ENCODE data around the gene SLC10A3. TPM values are rescaled to one million over a fixed set of nuclear protein-coding genes. Genes with fewer than 3 reads are reported as not detected.

Gene SLC10A3
- total and polyA plus RNA-seq, 2 of the 13 experiments (the other 11 are each of a cell fraction or from before 2014, with no cell fraction given), result 10.1 to 11.5 TPM

- TF ChIP-seq TFE3 (CRISPR knock-in tag; IDR thresholded peaks at IDR 0.05) (no peak), ZNF678 (CRISPR knock-in tag; IDR thresholded peaks at IDR 0.05) (peak; percentile 35; the same call in 1 of the 2 replicates), HNRNPLL (IDR thresholded peaks at IDR 0.05; ENCODE audit: low read depth, low read length, poor library complexity, severe bottlenecking) (peak; percentile 48), NCOA5 (CRISPR knock-in tag; IDR thresholded peaks at IDR 0.05) (no peak), ISL2 (CRISPR knock-in tag; IDR thresholded peaks at IDR 0.05) (no peak), ZSCAN20 (CRISPR knock-in tag; IDR thresholded peaks at IDR 0.05; ENCODE audit: borderline replicate concordance) (no peak), KDM4B (CRISPR knock-in tag; IDR thresholded peaks at IDR 0.05) (no peak), ARNT (IDR thresholded peaks at IDR 0.05) (no peak), REXO4 (CRISPR knock-in tag; IDR thresholded peaks at IDR 0.05; ENCODE audit: borderline replicate concordance) (no peak), ZFX (CRISPR knock-in tag; IDR thresholded peaks at IDR 0.05; ENCODE audit: low read depth) (0 out of 2 replicates have a peak, but pooled peaks have one; percentile 32), ZNF484 (CRISPR knock-in tag; IDR thresholded peaks at IDR 0.05; ENCODE audit: borderline replicate concordance, low read depth) (no peak), HNF4G (IDR thresholded peaks at IDR 0.05; ENCODE audit: borderline replicate concordance, low read depth, low read length) (no peak), HNF4G (CRISPR knock-in tag; IDR thresholded peaks at IDR 0.05; ENCODE audit: borderline replicate concordance, low read depth) (no peak), KDM5B (CRISPR knock-in tag; IDR thresholded peaks at IDR 0.05; ENCODE audit: borderline replicate concordance) (peak; percentile 20; the same call in 1 of the 2 replicates), MED13 (CRISPR knock-in tag; IDR thresholded peaks at IDR 0.05) (no peak), RORA (CRISPR knock-in tag; IDR thresholded peaks at IDR 0.05) (no peak), KLF13 (CRISPR knock-in tag; IDR thresholded peaks at IDR 0.05) (no peak)
- TF ChIP-seq, protein P1, sequence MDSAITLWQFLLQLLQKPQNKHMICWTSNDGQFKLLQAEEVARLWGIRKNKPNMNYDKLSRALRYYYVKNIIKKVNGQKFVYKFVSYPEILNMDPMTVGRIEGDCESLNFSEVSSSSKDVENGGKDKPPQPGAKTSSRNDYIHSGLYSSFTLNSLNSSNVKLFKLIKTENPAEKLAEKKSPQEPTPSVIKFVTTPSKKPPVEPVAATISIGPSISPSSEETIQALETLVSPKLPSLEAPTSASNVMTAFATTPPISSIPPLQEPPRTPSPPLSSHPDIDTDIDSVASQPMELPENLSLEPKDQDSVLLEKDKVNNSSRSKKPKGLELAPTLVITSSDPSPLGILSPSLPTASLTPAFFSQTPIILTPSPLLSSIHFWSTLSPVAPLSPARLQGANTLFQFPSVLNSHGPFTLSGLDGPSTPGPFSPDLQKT (CRISPR knock-in tag; IDR thresholded peaks at IDR 0.05; ENCODE audit: borderline replicate concordance), result no peak
- TF ChIP-seq, protein P2, sequence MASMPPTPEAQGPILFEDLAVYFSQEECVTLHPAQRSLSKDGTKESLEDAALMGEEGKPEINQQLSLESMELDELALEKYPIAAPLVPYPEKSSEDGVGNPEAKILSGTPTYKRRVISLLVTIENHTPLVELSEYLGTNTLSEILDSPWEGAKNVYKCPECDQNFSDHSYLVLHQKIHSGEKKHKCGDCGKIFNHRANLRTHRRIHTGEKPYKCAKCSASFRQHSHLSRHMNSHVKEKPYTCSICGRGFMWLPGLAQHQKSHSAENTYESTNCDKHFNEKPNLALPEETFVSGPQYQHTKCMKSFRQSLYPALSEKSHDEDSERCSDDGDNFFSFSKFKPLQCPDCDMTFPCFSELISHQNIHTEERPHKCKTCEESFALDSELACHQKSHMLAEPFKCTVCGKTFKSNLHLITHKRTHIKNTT (CRISPR knock-in tag; IDR thresholded peaks at IDR 0.05), result no peak
- TF ChIP-seq, protein P3, sequence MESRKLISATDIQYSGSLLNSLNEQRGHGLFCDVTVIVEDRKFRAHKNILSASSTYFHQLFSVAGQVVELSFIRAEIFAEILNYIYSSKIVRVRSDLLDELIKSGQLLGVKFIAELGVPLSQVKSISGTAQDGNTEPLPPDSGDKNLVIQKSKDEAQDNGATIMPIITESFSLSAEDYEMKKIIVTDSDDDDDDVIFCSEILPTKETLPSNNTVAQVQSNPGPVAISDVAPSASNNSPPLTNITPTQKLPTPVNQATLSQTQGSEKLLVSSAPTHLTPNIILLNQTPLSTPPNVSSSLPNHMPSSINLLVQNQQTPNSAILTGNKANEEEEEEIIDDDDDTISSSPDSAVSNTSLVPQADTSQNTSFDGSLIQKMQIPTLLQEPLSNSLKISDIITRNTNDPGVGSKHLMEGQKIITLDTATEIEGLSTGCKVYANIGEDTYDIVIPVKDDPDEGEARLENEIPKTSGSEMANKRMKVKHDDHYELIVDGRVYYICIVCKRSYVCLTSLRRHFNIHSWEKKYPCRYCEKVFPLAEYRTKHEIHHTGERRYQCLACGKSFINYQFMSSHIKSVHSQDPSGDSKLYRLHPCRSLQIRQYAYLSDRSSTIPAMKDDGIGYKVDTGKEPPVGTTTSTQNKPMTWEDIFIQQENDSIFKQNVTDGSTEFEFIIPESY (CRISPR knock-in tag; IDR thresholded peaks at IDR 0.05), result no peak
- TF ChIP-seq, protein P4, sequence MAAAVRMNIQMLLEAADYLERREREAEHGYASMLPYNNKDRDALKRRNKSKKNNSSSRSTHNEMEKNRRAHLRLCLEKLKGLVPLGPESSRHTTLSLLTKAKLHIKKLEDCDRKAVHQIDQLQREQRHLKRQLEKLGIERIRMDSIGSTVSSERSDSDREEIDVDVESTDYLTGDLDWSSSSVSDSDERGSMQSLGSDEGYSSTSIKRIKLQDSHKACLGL (CRISPR knock-in tag; IDR thresholded peaks at IDR 0.05), result peak; percentile 36; the same call in 1 of the 2 replicates
- TF ChIP-seq, protein P5, sequence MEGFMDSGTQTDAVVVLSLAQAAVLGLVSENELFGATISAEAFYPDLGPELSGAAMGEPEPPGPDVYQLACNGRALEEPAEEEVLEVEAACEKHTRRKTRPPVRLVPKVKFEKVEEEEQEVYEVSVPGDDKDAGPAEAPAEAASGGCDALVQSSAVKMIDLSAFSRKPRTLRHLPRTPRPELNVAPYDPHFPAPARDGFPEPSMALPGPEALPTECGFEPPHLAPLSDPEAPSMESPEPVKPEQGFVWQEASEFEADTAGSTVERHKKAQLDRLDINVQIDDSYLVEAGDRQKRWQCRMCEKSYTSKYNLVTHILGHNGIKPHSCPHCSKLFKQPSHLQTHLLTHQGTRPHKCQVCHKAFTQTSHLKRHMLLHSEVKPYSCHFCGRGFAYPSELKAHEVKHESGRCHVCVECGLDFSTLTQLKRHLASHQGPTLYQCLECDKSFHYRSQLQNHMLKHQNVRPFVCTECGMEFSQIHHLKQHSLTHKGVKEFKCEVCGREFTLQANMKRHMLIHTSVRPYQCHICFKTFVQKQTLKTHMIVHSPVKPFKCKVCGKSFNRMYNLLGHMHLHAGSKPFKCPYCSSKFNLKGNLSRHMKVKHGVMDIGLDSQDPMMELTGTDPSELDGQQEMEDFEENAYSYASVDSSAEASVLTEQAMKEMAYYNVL (CRISPR knock-in tag; IDR thresholded peaks at IDR 0.05; ENCODE audit: borderline replicate concordance), result no peak
These were observed 4.4 kb downstream of the SLC10A3 start (continued) for GRCh38 chrX:154486052-154486395.

Measured in HepG2 (cell line).